Nephron progenitor cell (in vitro differentiated cells): Measurements from ENCODE around the gene RNF135.
"Not testable (repeated sequence)": the region's sequence is repeated elsewhere in the genome, so short reads cannot be mapped to it uniquely, and the experiment has no call there.

Experiments
- DNase-seq: peaks from one replicate; pipeline ENCODE4 v3.0.0; 2021
- H3K27ac Mint-ChIP-seq: 2 replicates; pipeline ENCODE4 v1.8.0; 2021; ENCODE audit warnings: mild to moderate bottlenecking, moderate library complexity, mixed read lengths
- H3K27me3 Mint-ChIP-seq: 2 replicates; pipeline ENCODE4 v1.8.0; 2021; ENCODE audit warnings: mild to moderate bottlenecking, low read depth, mixed read lengths; ENCODE audit not compliant: poor library complexity
- H3K36me3 Mint-ChIP-seq: 2 replicates; pipeline ENCODE4 v1.8.0; 2021; ENCODE audit warnings: low read depth, mixed read lengths
- H3K4me1 Mint-ChIP-seq: 2 replicates; pipeline ENCODE4 v1.8.0; 2021; ENCODE audit warnings: mixed read lengths
- H3K4me3 Mint-ChIP-seq: 2 replicates; pipeline ENCODE4 v1.8.0; 2021; ENCODE audit warnings: mild to moderate bottlenecking, moderate library complexity, mixed read lengths
- H3K9me3 Mint-ChIP-seq: 2 replicates; pipeline ENCODE4 v1.8.0; 2021; ENCODE audit warnings: mild to moderate bottlenecking, moderate library complexity, mixed read lengths
- TF ChIP-seq, protein P1 (sequence below): fragments of 200-600 bp; sonication (generic); IDR thresholded peaks from 2 replicates; pipeline ENCODE4 v1.5.0; 2021; ENCODE audit warnings: antibody characterized with exemption

Gene RNF135

DNA sequence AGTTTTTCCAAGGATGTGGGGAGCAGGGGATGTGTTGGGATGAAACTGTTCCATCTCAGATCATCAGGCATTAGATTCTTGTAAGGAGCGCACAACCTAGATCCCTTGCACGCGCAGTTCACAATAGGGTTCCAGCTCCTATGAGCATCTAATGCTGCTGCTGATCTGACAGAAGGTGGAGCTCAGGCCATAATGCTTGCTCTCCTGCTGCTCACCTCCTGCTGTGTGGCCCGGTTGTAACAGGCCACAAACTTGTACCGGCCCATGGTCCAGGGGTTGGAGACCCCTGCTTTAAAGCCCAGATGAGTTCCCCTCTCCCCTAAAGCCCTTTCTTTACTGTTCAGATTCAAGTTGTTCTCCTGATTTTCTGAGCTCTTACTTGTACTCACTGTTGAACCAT, 44.8 kb downstream of the RNF135 start:
- H3K27me3 Mint-ChIP-seq = peaks cover 16% of the 10 kb centered on the region

GRCh38 chr17:31019004-31019403, 48.2 kb downstream of the RNF135 start:
- no peaks in the 10 kb centered on the region for H3K27me3 Mint-ChIP-seq
- no peak for DNase-seq

More for the DNA sequence above, 44.8 kb downstream of the RNF135 start:
- no peak for DNase-seq
- Mint-ChIP-seq H3K4me1 (no peaks in the 10 kb centered on the region), H3K27ac (no peak overlapping the region), H3K9me3 (no peaks in the 10 kb centered on the region), H3K36me3 (no peaks in the 10 kb centered on the region), H3K4me3 (no peak overlapping the region)
- TF ChIP-seq, protein P1, sequence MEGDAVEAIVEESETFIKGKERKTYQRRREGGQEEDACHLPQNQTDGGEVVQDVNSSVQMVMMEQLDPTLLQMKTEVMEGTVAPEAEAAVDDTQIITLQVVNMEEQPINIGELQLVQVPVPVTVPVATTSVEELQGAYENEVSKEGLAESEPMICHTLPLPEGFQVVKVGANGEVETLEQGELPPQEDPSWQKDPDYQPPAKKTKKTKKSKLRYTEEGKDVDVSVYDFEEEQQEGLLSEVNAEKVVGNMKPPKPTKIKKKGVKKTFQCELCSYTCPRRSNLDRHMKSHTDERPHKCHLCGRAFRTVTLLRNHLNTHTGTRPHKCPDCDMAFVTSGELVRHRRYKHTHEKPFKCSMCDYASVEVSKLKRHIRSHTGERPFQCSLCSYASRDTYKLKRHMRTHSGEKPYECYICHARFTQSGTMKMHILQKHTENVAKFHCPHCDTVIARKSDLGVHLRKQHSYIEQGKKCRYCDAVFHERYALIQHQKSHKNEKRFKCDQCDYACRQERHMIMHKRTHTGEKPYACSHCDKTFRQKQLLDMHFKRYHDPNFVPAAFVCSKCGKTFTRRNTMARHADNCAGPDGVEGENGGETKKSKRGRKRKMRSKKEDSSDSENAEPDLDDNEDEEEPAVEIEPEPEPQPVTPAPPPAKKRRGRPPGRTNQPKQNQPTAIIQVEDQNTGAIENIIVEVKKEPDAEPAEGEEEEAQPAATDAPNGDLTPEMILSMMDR = no peak

DNA sequence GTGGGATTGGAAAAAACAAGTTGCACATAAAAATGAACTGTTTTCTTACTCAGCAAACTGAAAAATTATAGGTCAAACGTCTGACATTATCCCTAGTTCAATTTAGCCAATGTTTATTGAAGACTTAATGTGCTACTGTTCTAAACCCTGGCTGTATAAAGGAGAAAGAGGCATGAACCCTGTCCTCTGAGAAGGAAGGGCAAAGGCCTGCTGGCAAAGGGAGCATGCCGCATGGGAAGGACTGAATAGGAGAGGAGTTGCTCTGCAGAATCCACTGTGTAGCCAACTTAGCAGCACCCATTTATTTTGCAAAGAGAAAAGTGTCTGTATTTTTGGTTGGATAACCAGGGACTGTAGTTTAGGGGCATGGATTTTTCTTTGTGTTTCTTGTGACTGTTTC, 52.3 kb downstream of the RNF135 start:
- H3K4me3 Mint-ChIP-seq, H3K9me3 Mint-ChIP-seq, H3K27ac Mint-ChIP-seq, H3K27me3 Mint-ChIP-seq, DNase-seq, H3K4me1 Mint-ChIP-seq, H3K36me3 Mint-ChIP-seq: not testable (repeated sequence)

More at GRCh38 chr17:31019004-31019403, 48.2 kb downstream of the RNF135 start:
- H3K4me3 Mint-ChIP-seq = no peak overlapping the region
- no peaks in the 10 kb centered on the region for H3K4me1 Mint-ChIP-seq
- H3K9me3 Mint-ChIP-seq = no peaks in the 10 kb centered on the region
- H3K36me3 Mint-ChIP-seq = no peaks in the 10 kb centered on the region
- H3K27ac Mint-ChIP-seq = no peak overlapping the region
- TF ChIP-seq, protein P1 = no peak

DNA sequence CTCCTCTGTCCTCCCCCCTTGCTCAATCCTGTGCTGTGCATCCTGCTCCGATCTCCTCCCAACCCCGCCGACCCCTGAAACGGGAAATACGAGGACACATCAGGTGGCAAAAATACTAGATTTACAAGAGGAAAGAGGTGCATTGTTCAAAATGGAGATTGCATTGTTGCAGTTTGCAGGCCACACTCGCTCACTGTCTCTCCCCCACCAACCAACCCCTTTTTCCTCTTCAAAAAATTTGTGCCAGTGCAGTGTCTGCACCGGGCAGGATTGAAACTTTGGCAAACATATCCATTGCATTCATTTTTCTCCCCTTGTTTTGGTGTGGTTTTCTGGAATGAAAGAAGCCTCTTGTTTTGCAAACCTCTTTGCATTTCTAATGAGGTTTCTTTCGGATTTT, 61.0 kb downstream of the RNF135 start:
- Mint-ChIP-seq H3K4me1 (peaks cover 6% of the 10 kb centered on the region), H3K27ac (no peak overlapping the region), H3K27me3 (peaks cover 3% of the 10 kb centered on the region), H3K9me3 (no peaks in the 10 kb centered on the region), H3K36me3 (no peaks in the 10 kb centered on the region), H3K4me3 (no peak overlapping the region)
- DNase-seq = no peak
- TF ChIP-seq, protein P1 = no peak

GRCh38 chr17:31035611-31036010, 64.8 kb downstream of the RNF135 start:
- not testable (repeated sequence) for H3K4me3 Mint-ChIP-seq, H3K4me1 Mint-ChIP-seq, H3K9me3 Mint-ChIP-seq, H3K36me3 Mint-ChIP-seq, DNase-seq, H3K27me3 Mint-ChIP-seq
- peak overlapping the region; percentile 97 for H3K27ac Mint-ChIP-seq

- peaks cover 21% of the 10 kb centered on the region for H3K27me3 Mint-ChIP-seq
- H3K4me1 Mint-ChIP-seq, H3K36me3 Mint-ChIP-seq, H3K4me3 Mint-ChIP-seq, DNase-seq, H3K27ac Mint-ChIP-seq, H3K9me3 Mint-ChIP-seq: not testable (repeated sequence)
Measured at GRCh38 chr17:31040837-31041236, 70.0 kb downstream of the RNF135 start.

DNA sequence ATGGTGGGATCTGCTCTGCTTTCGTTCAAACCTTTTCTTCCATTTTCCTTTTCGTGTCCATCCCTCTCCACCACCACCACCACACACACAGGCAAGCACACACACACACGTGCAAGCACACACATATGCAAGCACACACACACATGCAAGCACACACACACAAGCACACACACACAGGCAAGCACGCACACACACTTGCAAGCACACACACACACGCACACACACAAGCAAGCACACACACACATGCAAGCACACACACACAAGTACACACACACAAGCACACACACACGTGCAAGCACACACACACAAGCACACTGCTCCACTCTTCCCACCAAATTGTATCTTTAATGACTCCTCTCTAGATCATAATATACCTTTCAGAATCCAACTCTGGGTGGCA, 71.5 kb downstream of the RNF135 start:
- not testable (repeated sequence) for H3K36me3 Mint-ChIP-seq, H3K9me3 Mint-ChIP-seq, H3K4me3 Mint-ChIP-seq, H3K4me1 Mint-ChIP-seq, DNase-seq
- peaks cover 27% of the 10 kb centered on the region for H3K27me3 Mint-ChIP-seq
- peak overlapping the region; percentile 68 for H3K27ac Mint-ChIP-seq

- not testable (repeated sequence) for DNase-seq, H3K9me3 Mint-ChIP-seq, H3K36me3 Mint-ChIP-seq, H3K27ac Mint-ChIP-seq, H3K4me1 Mint-ChIP-seq, H3K4me3 Mint-ChIP-seq
- H3K27me3 Mint-ChIP-seq = peaks cover 48% of the 10 kb centered on the region
Measured at GRCh38 chr17:31046856-31047425, 76.1 kb downstream of the RNF135 start.
